Activated CD4-positive, alpha-beta T cell treated with anti-CD3 and anti-CD28 coated beads, Interleukin-2, amount 50 U/mL, for 48 hours (primary cell): ENCODE measurements around the gene CUBN.

ENCODE experiments used
- DNase-seq, 2 experiments: peaks; one replicate each; pipeline ENCODE4 v3.0.0-alpha.2; 2020

CUBN gene

GRCh38 chr10:16975188-16975587 is 154.4 kb downstream of the CUBN start:
- no peak for DNase-seq

DNA sequence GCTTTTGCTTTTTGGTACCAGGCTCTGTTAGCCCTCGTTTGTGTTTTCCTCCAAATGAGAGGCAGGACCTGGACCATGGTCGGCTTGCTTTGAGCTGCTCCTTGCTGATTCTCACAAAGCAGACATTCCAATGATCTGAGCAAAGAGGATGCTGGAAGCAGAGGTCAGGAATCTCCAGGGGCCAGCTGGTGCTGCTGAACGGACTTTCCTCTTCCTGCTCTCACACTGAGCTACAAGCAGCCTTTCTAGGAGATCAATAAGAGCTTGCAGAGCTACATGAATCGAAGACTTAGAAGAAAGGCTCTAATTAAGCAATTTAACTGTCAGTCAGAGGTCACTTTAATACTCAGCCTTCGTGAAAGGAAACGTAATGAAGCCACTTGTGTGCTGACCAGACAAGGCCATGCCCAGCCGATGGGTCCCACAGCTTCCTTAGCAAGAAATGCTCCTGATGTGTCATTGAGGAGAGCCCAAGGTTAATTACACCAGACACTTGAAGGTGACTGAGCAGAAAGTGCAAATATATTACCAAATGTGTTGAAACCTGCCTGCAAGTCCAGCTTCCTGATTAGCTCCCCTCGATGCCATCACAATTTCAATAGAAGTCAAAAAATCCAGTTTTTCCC is 161.1 kb downstream of the CUBN start:
- DNase-seq, result no peak

- DNase-seq, result no peak
Measured at GRCh38 chr10:16967866-16968415, 161.7 kb downstream of the CUBN start.

DNA sequence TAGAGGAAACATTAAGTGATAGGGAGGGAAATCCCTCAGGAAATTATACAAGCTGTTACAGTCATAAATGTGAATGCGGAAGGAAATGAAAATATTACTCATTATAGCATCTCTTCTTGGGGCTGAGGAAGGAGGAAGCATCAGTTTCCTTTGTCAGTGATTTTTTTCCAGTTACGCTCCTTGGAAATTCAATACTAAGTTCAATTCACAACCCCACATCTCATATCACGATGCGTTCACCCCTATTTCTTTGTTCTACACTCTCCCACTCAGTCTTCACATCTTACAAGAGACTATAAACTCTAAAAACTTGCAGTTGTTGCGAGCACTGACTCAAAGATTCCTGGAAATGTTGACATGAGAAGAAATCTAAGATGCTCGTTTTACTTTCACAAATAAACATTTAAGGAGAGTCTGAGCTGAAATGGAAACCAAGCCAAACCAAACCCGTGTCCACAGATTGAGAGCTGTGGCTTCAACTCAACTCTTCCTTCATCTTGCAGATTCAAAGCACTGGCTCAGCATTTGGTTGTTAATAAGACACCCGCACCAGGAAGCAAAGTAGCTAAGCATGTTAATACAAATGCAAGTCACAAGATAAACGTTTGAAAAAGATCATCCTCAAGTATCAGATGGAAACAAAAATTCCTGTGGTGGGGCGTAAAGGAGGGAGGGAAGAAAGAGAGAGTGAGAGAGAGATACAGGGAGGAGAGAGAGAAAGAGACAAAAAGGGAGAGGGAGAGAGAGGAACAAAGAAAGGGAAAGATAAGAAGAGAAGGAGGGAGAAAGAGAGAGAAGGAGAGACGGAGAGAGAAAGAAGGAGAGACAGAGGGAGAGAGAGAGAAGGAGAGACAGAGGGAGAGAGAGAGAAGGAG is 162.4 kb downstream of the CUBN start:
- DNase-seq, result peak in 1 of 2 experiments; percentile 12

- DNase-seq, result no peak
Measured at GRCh38 chr10:16965740-16966447, 163.7 kb downstream of the CUBN start.

GRCh38 chr10:16965344-16965616 is 164.3 kb downstream of the CUBN start:
- no peak for DNase-seq

GRCh38 chr10:16964576-16965343 is 164.9 kb downstream of the CUBN start:
- DNase-seq, result no peak

DNA sequence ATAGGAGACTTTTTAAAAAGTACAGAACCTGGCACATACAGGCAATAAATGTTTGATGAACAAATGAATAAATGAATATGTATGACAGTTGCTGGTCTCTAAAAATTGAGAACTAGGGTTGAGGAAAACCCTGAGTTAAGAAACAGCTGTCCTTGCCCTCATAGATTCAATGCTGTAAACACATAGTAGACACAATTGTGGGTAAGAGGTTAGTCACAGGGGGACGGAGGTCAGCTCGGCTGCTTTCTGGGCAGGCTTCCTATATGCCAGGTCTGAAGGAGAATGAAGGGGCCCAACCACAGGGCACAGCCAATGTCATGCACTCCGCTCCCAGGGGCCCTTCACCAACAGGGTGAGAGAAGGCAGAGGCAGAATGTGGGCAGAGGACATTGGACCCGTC is 169.1 kb downstream of the CUBN start:
- DNase-seq, result no peak

DNA sequence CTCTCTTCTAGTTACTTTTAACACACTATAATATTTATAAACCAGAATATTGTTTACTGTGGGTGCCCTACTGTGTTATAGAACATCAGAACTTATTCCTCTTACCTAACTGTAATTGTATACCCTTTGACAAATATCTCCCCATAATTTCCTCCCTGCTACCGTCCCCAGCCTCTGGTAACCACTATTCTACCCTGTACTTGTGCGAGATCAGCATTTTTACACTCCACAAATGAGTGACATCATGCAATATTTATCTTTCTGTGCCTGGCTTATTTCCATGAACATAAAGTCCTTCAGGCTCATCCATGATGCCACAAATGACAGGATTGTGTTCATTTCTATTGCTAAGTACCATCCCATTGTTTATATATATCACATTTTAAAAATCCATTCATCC is 172.6 kb downstream of the CUBN start:
- no peak for DNase-seq

- DNase-seq, result no peak
Measured at GRCh38 chr10:16954280-16955030, 175.2 kb downstream of the CUBN start.

DNA sequence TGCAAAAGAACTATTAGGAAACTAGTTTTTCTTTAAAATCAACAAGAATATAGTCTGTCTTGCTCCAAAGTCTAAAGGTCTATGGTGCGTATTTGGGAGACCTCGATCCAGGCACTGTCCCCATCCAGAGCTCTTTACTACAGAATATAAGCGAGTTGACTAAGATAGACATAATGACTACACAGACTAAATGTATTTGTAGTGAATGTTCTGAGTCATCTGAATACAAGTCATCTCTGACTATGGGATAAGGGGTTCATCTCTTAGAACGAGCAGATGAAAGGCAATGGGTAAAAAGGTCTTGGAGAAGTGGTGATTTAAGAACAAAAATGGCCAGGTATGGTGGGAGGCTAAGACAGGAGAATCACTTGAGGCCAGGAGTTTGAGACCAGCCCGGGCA is 176.3 kb downstream of the CUBN start:
- DNase-seq, result no peak

- DNase-seq, result no peak
Measured at GRCh38 chr10:16952610-16953009, 177.0 kb downstream of the CUBN start.

DNA sequence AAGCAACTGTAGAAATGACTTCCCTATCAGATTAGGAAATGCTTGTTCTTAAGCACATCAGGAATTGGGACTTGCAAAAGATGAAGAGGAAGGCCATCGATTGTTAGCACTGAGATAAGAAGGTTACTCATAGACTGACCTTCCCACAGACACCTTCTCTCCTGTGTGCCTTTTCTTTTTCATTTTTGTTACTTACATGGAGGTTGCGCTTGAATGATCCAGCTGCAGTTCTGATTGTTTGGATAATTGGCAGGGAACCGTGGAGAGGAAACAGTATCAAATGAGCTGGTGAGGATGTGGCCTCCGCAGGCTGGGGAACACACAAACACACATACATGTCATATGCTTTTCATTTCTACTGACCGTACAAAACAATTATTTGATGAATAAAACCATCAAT is 177.5 kb downstream of the CUBN start:
- DNase-seq, result no peak

DNA sequence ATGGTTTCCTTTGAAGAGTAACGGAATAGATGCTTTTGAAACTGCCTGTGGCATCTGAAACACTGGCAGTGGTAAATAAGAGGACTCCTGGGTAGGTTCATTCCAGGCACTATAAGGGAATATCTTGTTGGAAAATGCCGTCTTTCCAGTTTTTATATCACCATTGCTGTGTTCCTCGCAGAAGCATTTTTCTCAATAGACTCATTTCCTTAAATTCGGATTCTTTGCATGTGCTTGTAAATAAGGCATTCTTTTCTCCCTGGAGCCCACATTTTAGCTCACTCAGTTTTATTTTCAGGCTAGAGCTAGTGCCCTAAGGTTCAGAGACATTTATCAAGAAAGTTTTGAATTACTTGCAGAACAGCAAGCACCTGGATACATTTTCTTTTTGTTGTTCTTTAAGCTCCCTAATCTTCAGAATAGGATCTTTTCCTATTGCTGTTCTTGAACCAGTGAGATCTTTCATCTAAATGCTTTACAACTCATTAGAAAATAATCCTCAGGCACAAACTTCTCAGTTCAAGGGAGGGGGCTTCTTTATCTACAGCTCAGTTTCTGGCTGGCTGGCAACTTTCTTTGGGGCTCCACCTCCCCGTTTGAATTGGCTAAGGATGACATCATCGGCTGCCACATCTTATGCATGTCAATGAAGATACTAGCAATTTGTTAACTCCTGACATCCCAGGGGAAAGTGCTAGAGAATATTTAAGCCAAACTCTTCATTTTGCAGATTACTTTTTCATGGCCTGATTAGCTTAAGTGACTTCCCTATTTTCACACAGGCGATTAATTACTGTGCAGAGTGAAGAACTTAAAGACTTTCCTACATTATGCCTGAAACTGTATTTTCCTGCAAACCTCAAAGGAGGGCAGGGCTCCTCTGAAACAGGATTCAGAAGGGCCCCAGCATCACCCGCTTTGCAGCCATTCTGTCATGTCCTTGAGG is 178.7 kb downstream of the CUBN start:
- peak in 1 of 2 experiments; percentile 11 for DNase-seq

DNA sequence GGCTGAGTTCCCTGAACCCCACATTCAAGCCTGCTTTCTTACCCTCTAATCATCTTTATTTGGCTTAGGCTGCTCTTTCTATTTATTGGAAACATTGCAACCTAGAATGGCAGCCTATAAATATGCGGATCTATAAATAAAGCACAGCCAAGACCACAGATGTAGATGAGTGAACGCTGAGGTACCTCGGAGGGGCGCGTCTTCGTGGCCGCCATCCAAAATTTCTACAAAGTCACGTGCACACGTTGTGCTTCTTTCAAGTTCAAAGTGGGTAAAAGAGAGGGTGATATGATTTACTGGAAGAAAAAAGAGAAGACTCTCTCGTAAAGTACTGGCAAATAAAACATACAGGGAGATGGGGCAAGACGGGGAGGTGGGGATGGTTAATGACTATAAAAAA is 179.8 kb downstream of the CUBN start:
- no peak for DNase-seq

GRCh38 chr10:16948361-16948760 is 181.2 kb downstream of the CUBN start:
- DNase-seq, result no peak

DNA sequence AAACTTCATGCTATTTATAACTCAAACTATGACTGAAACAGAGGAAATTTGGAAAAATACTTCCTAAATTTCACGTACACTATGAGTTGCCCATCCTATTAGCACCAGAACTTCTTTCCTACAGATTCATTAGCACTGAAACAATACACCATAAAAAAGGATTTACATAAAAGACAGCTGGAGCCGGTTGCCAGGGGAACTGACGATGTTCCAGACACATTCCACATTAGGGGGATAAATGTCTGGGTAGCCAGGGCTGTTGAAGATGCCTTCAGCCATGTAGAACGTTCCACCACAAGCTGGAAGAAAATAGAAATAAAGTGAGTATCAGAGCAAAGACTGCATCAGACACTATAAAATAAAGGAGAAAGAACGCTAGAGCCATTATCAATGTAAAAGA is 182.5 kb downstream of the CUBN start:
- DNase-seq, result no peak

DNA sequence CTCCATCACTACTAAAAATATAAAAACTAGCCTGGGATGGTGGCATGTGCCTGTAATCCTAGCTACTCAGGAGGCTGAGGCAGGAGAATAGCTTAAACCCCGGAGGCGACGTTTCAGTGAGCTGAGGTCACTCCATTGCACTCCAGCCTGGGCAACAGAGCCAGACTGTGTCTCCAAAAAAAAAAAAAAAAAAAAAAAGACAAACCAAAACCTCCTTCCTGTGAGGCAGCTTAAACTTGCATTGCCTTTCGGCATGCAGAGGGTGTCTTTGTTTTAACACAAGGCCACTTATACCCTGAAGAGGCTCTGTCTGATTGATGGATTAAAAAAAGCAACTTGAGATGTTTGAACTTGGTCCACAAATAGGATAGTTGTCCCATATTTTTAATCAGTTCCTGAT is 184.0 kb downstream of the CUBN start:
- no peak for DNase-seq

DNA sequence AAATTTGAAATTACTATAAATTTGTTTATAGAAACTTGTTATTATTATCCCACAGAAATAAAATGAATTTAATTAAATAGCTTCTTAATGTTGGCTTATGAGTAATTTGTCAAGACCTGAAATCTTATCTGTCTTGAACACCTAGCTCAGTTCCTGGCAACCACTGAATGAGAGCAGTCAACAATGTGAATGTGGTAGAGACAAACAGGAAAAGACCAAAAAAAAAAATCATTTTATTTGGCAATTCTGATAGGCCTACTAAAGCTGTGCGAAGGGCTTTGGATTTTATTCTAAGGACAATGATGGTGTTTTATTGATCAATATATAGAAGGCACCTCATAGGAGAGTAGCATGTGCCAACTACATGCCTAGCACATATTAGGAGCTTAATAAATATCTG is 184.6 kb downstream of the CUBN start:
- no peak for DNase-seq

DNA sequence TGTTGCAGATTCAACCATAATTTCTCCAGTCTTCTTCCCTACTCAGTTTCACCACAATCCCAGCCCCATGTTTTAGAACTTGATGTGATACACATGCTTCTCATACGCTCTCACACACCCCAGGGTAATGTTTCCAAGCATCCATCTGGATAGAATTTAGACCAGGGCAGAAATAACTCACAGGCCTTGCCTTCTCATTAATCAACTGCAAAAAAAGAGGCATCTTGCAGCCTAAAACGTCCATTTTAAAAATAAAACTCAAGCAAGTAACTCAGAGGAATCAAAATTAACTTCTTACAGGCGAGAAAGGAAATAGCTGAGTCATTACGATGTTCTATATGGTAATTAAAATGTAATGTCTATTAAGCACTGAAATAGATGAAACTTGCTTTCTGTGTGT is 185.2 kb downstream of the CUBN start:
- no peak for DNase-seq
